ENCODE data around the gene PSME1.

The PSME1 gene

DNA sequence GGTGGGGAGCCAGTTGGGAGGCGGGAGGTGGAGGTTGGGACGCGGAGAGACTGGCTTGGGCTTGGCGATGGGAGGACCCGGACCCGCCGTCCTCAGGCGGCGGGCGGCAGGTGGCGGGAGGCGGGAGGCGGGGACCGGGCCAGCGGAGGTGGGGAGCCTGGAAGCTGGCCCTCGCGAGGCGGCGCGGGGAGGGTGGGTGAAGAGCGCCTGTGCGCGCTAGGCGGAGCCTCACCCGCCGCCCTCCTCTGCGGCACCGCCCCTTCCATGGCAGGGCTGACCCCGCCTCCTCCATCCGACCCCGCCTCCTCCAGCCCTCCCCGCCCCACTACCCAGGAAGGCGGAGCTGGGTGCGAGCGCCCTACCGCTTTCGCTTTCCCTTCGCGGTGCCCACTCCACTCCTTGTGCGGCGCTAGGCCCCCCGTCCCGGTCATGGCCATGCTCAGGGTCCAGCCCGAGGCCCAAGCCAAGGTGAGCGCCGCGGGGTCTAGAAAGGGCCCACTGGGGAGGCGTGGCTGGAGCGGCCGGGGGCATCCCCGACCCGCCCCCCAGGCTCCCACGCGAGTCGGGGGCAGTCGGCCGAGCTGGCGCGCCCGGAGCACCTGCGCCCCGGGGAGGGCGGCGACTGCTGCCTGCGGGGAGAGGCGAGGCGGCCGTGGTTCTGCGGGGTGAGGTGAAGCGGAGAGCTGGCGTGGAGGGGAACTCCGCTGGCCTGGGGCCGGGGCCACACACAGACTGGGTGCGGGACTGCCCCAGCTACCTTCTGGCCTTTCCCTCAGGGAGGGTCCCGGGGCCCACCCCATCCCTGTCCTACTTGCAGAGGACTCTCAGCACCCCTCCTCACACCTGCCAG is at the start of gene PSME1:
Gene PSME1, plus strand, starts transcription at position 361 of the 850 bp plus-strand sequence. Its CDS starts 69 bp downstream, at position 430.
- Histone ChIP-seq H3K9ac (ENCODE audit: low read depth, low read length) (peak within 1 kb of the TSS; percentile 100), H3K27ac (ENCODE audit: low read length) (peak within 1 kb of the TSS; percentile 93), H4K20me1 (ENCODE audit: insufficient read depth, low read length) (peaks cover 32% of the 10 kb centered on the region; the same call in 1 of the 2 replicates), H3K4me2 (ENCODE audit: insufficient read depth, low read length) (peak within 1 kb of the TSS; percentile 74), H3K36me3 (ENCODE audit: insufficient read depth, low read length) (peaks cover 34% of the 10 kb centered on the region), H3K9me3 (ENCODE audit: insufficient read depth, low read length, severe bottlenecking) (no peaks in the 10 kb centered on the region), H3K4me1 (ENCODE audit: insufficient read depth, low read length) (peaks cover 48% of the 10 kb centered on the region), H3K27me3 (ENCODE audit: insufficient read depth, low read length, poor library complexity) (no peaks in the 10 kb centered on the region), H2AFZ (ENCODE audit: low read depth, low read length) (peak within 1 kb of the TSS; percentile 92), H3K79me2 (ENCODE audit: insufficient read depth, low read length) (peaks cover 51% of the 10 kb centered on the region), H3K4me3 (ENCODE audit: low read depth in 1 of 2, low read length in 2 of 2) (peak within 1 kb of the TSS; percentile 95 to 98)
- ATAC-seq (ENCODE audit: insufficient read depth, low read depth) = peak; percentile 87
- TF ChIP-seq EZH2 (IDR thresholded peaks at IDR 0.05; ENCODE audit: borderline replicate concordance, low read depth, low read length, severe bottlenecking) = no peak
- TF ChIP-seq, protein P1, sequence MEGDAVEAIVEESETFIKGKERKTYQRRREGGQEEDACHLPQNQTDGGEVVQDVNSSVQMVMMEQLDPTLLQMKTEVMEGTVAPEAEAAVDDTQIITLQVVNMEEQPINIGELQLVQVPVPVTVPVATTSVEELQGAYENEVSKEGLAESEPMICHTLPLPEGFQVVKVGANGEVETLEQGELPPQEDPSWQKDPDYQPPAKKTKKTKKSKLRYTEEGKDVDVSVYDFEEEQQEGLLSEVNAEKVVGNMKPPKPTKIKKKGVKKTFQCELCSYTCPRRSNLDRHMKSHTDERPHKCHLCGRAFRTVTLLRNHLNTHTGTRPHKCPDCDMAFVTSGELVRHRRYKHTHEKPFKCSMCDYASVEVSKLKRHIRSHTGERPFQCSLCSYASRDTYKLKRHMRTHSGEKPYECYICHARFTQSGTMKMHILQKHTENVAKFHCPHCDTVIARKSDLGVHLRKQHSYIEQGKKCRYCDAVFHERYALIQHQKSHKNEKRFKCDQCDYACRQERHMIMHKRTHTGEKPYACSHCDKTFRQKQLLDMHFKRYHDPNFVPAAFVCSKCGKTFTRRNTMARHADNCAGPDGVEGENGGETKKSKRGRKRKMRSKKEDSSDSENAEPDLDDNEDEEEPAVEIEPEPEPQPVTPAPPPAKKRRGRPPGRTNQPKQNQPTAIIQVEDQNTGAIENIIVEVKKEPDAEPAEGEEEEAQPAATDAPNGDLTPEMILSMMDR (IDR thresholded peaks at IDR 0.05; ENCODE audit: borderline replicate concordance, extremely low read depth, low read length, poor library complexity, severe bottlenecking) = no peak
- DNase-seq = peak; percentile 95

DNA sequence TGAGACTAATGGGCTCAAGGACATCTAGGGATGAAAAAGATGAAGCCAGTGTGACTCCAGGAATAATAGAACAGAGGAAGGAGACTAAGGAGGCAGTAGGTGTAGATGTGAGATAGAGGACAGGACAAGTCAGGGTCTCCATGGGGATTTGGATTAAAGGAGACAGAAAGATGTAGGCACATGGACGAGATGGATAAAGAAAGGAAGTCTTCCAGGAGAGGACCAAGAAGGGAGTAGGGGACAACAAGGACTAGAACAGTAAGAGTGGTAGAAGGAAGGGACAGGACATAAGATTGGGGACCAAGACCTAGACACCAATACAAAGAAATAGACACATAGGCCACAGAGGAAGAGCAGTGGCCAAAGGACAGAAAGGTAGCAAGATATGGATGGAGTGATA is 49.0 kb upstream of the PSME1 start:
- H3K79me2 ChIP-seq (ENCODE audit: insufficient read depth, low read length) = no peaks in the 10 kb centered on the region
- H4K20me1 ChIP-seq (ENCODE audit: insufficient read depth, low read length) = peaks cover 3% of the 10 kb centered on the region; the same call in 1 of the 2 replicates
- no peaks in the 10 kb centered on the region for H3K36me3 ChIP-seq (ENCODE audit: insufficient read depth, low read length)
- H3K4me1 ChIP-seq (ENCODE audit: insufficient read depth, low read length) = peaks cover 6% of the 10 kb centered on the region; the same call in 1 of the 2 replicates
- no peak overlapping the region for H2AFZ ChIP-seq (ENCODE audit: low read depth, low read length)
- peaks cover 10% of the 10 kb centered on the region for H3K27me3 ChIP-seq (ENCODE audit: insufficient read depth, low read length, poor library complexity)
- H3K4me2 ChIP-seq (ENCODE audit: insufficient read depth, low read length) = no peak overlapping the region
- H3K9me3 ChIP-seq (ENCODE audit: insufficient read depth, low read length, severe bottlenecking) = no peaks in the 10 kb centered on the region
- TF ChIP-seq, protein P1 (IDR thresholded peaks at IDR 0.05; ENCODE audit: borderline replicate concordance, extremely low read depth, low read length, poor library complexity, severe bottlenecking) = no peak
- no peak for TF ChIP-seq EZH2 (IDR thresholded peaks at IDR 0.05; ENCODE audit: borderline replicate concordance, low read depth, low read length, severe bottlenecking)
- no peak overlapping the region for H3K9ac ChIP-seq (ENCODE audit: low read depth, low read length)
- no peak overlapping the region for H3K4me3 ChIP-seq (ENCODE audit: low read depth in 1 of 2, low read length in 2 of 2)
- no peak overlapping the region for H3K27ac ChIP-seq (ENCODE audit: low read length)
- DNase-seq (no peak), ATAC-seq (ENCODE audit: insufficient read depth, low read depth) (no peak)

DNA sequence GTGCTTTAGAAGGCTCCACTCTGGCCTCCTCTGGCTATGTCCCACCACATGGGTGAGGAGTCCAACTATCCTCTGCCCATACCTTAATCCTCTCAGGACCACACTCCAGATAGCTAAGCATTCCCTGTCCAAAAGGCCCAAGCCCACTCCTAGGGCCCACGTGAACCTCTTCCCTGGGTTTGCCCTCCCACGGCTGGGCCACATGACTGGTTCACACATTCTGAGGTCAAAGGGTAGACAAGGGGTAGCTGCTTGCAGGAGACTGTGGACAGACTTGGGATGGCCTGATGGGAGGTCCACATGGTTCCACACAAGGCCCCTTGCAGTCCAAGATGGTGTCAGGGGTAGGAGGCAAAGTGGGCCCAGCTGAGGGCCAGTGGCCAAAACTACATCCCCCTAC is 47.9 kb upstream of the PSME1 start:
- Histone ChIP-seq H3K79me2 (ENCODE audit: insufficient read depth, low read length) (no peaks in the 10 kb centered on the region), H3K9ac (ENCODE audit: low read depth, low read length) (no peak overlapping the region), H3K4me3 (ENCODE audit: low read depth in 1 of 2, low read length in 2 of 2) (no peak overlapping the region), H3K27ac (ENCODE audit: low read length) (no peak overlapping the region), H3K4me1 (ENCODE audit: insufficient read depth, low read length) (peaks cover 8% of the 10 kb centered on the region), H2AFZ (ENCODE audit: low read depth, low read length) (no peak overlapping the region), H4K20me1 (ENCODE audit: insufficient read depth, low read length) (no peaks in the 10 kb centered on the region), H3K9me3 (ENCODE audit: insufficient read depth, low read length, severe bottlenecking) (no peaks in the 10 kb centered on the region), H3K36me3 (ENCODE audit: insufficient read depth, low read length) (no peaks in the 10 kb centered on the region), H3K27me3 (ENCODE audit: insufficient read depth, low read length, poor library complexity) (no peaks in the 10 kb centered on the region), H3K4me2 (ENCODE audit: insufficient read depth, low read length) (no peak overlapping the region)
- ATAC-seq (ENCODE audit: insufficient read depth, low read depth) (no peak), DNase-seq (no peak)
- TF ChIP-seq EZH2 (IDR thresholded peaks at IDR 0.05; ENCODE audit: borderline replicate concordance, low read depth, low read length, severe bottlenecking) = no peak
- TF ChIP-seq, protein P1 (IDR thresholded peaks at IDR 0.05; ENCODE audit: borderline replicate concordance, extremely low read depth, low read length, poor library complexity, severe bottlenecking) = no peak
